Airway epithelial cell (primary cell): ENCODE data around the gene CA5B. TPM values are rescaled to one million over a fixed set of nuclear protein-coding genes. Genes with fewer than 3 reads are reported as not detected.

Experiments
- total RNA-seq: library from RNA; depleted of rRNA; stranded (reverse); fragments of >200 nt; gene quantifications from 2 replicates; pipeline ENCODE4 v1.2.3, GENCODE V29; 2015

Gene CA5B
- 1.3 and 2.7 TPM in 2 replicates for total RNA-seq

GRCh38 chrX:15737959-15738902 lies at the start of gene CA5B:
TSS of gene CA5B (plus strand) at chrX:15738270. CDS start at chrX:15750024, 11,754 bp downstream.

GRCh38 chrX:15789979-15790768 lies 52.1 kb downstream of the CA5B start, which contains the start of gene ZRSR2:
TSS of gene ZRSR2 (plus strand) at chrX:15790484. CDS start at chrX:15790496, 12 bp downstream.

Other genes starting within 250 kb of the CA5B start
- gene PIR, start 244.9 kb upstream of the CA5B start, total RNA-seq, result 32.9 and 53.9 TPM in 2 replicates
- 0.07 TPM in 1 of 2 replicates, not detected in the other for gene BMX, start 237.5 kb upstream of the CA5B start, total RNA-seq
- 1.6 and 1.9 TPM in 2 replicates for gene ACE2, start 137.3 kb upstream of the CA5B start, total RNA-seq
- gene CLTRN, start 73.5 kb upstream of the CA5B start, total RNA-seq, result 0.46 and 0.85 TPM in 2 replicates
- gene ZRSR2, start 52.2 kb downstream of the CA5B start, total RNA-seq, result 5.2 and 6.1 TPM in 2 replicates
- gene AP1S2, start 116.5 kb downstream of the CA5B start, total RNA-seq, result 6.3 and 12.9 TPM in 2 replicates